Prostate gland (tissue), 2 donors: Measurements from ENCODE around the gene CFAP20. TPM values are rescaled to one million over a fixed set of nuclear protein-coding genes. Genes with fewer than 3 reads are reported as not detected.

ENCODE experiments used
- DNase-seq: peaks from one replicate; pipeline ENCODE4 v3.0.0-alpha.2; 2019; ENCODE audit warnings: low spot score
- H3K27ac ChIP-seq, 2 donors: fragments of 200-600 bp; sonication (generic); 2 replicates each; pipeline ENCODE4 v1.5.1; 2017 to 2019
- H3K27me3 ChIP-seq: fragments of 200-600 bp; sonication (generic); replicated peaks from 2 replicates; pipeline ENCODE4 v1.5.1; 2019; ENCODE audit not compliant: insufficient read depth
- H3K36me3 ChIP-seq, 2 donors: fragments of 200-600 bp; sonication (generic); 1 replicate in 1 of 2; 2 replicates in 1 of 2; pipeline versions ENCODE4 v1.5.1 to v1.8.1; 2017 to 2019
- H3K4me1 ChIP-seq: fragments of 200-600 bp; sonication (generic); replicated peaks from 2 replicates; pipeline ENCODE4 v1.5.1; 2019
- H3K4me3 ChIP-seq, 2 donors: fragments of 200-600 bp; sonication (generic); 2 replicates each; pipeline ENCODE4 v1.5.1; 2017 to 2019
- H3K9me3 ChIP-seq: fragments of 200-600 bp; sonication (generic); 2 replicates; pipeline ENCODE4 v1.5.1; 2017
- CTCF ChIP-seq, 4 experiments: fragments of 200-600 bp in 2 of 4; fragments of 450-650 bp in 2 of 4; sonication (generic) in 2 of 4; IDR thresholded peaks; 1 replicate in 3 of 4; 2 replicates in 1 of 4; pipeline ENCODE4 v1.5.1; 2016 to 2019; ENCODE audit warnings: antibody characterized with exemption in 4 of 4, mild to moderate bottlenecking in 2 of 4, moderate library complexity in 2 of 4
- POLR2A ChIP-seq: fragments of 450-650 bp; IDR thresholded peaks from one replicate; pipeline ENCODE4 v1.6.1; 2016; ENCODE audit warnings: antibody characterized with exemption, mild to moderate bottlenecking
- POLR2AphosphoS5 ChIP-seq: sonication (generic); formaldehyde crosslinking; IDR thresholded peaks from one replicate; pipeline ENCODE4 v1.6.1; 2017; ENCODE audit warnings: antibody characterized with exemption
- WGBS: methylation state at CpG from one replicate; pipeline ENCODE4 v1.1.5; 2018; 5-methylcytosine and 5-hydroxymethylcytosine counted together
- intact Hi-C: fragments of 100-400 bp; cut with DNase I; formaldehyde crosslinking; loops from one replicate; pipeline ENCODE4 v1.14.2; 2022
- total RNA-seq, 2 donors: library from RNA; depleted of rRNA; stranded (reverse); fragments of >200 nt; gene quantifications; one replicate each; pipeline ENCODE4 v1.1.0, GENCODE V29; 2016

Gene CFAP20
- total RNA-seq, 2 donors from 2014 or later, result 27.2 to 77.7 TPM

GRCh38 chr16:58109881-58110280, 19.3 kb downstream of the CFAP20 start:
- no peaks in the 10 kb centered on the region for H3K9me3 ChIP-seq
- peaks cover 0 to 14% of the 10 kb centered on the region in 2 donors for H3K36me3 ChIP-seq
- TF ChIP-seq POLR2AphosphoS5, result no peak
- no peak for TF ChIP-seq POLR2A
- TF ChIP-seq CTCF (IDR thresholded peaks at IDR 0.05), result no peak
- no peak overlapping the region for H3K27ac ChIP-seq
- intact Hi-C loops, result no loop called here
- H3K4me3 ChIP-seq, result no peak overlapping the region
- DNase-seq, result no peak
- H3K4me1 ChIP-seq, result no peaks in the 10 kb centered on the region
- no peaks in the 10 kb centered on the region for H3K27me3 ChIP-seq
- 85% methylated on average over 2 of the region's 2 CpGs for WGBS

GRCh38 chr16:58109330-58109729, 19.9 kb downstream of the CFAP20 start:
- WGBS, result 93% methylated on average over 8 of the region's 8 CpGs
- TF ChIP-seq CTCF (IDR thresholded peaks at IDR 0.05) (no peak), POLR2AphosphoS5 (no peak), POLR2A (no peak)
- Histone ChIP-seq H3K27ac (no peak overlapping the region), H3K4me3 (no peak overlapping the region), H3K9me3 (no peaks in the 10 kb centered on the region), H3K27me3 (no peaks in the 10 kb centered on the region), H3K4me1 (no peaks in the 10 kb centered on the region), H3K36me3 (peaks cover 0 to 9% of the 10 kb centered on the region in 2 donors)
- intact Hi-C loops, result no loop called here
- no peak for DNase-seq

GRCh38 chr16:58107709-58108108, 21.5 kb downstream of the CFAP20 start:
- no peaks in the 10 kb centered on the region for H3K36me3 ChIP-seq
- 93% methylated on average over 2 of the region's 2 CpGs for WGBS
- no peak for DNase-seq
- H3K4me3 ChIP-seq, result no peak overlapping the region
- no peak for TF ChIP-seq CTCF (IDR thresholded peaks at IDR 0.05)
- TF ChIP-seq POLR2AphosphoS5, result no peak
- no peak for TF ChIP-seq POLR2A
- intact Hi-C loops, result no loop called here
- no peaks in the 10 kb centered on the region for H3K4me1 ChIP-seq
- H3K9me3 ChIP-seq, result no peaks in the 10 kb centered on the region
- H3K27ac ChIP-seq, result no peak overlapping the region
- no peaks in the 10 kb centered on the region for H3K27me3 ChIP-seq

GRCh38 chr16:58107228-58107627, 22.0 kb downstream of the CFAP20 start:
- intact Hi-C loops, result no loop called here
- Histone ChIP-seq H3K36me3 (no peaks in the 10 kb centered on the region), H3K27ac (no peak overlapping the region), H3K4me3 (no peak overlapping the region), H3K9me3 (no peaks in the 10 kb centered on the region), H3K27me3 (no peaks in the 10 kb centered on the region), H3K4me1 (no peaks in the 10 kb centered on the region)
- WGBS, result 53% methylated on average over 2 of the region's 2 CpGs
- no peak for DNase-seq
- TF ChIP-seq POLR2A, result no peak
- no peak for TF ChIP-seq CTCF (IDR thresholded peaks at IDR 0.05)
- no peak for TF ChIP-seq POLR2AphosphoS5

GRCh38 chr16:58105631-58106030, 23.6 kb downstream of the CFAP20 start:
- intact Hi-C loops, result no loop called here
- no peaks in the 10 kb centered on the region for H3K9me3 ChIP-seq
- H3K4me1 ChIP-seq, result no peaks in the 10 kb centered on the region
- H3K27me3 ChIP-seq, result no peaks in the 10 kb centered on the region
- no peak overlapping the region for H3K27ac ChIP-seq
- DNase-seq, result no peak
- no peak overlapping the region for H3K4me3 ChIP-seq
- no peaks in the 10 kb centered on the region for H3K36me3 ChIP-seq
- no peak for TF ChIP-seq CTCF (IDR thresholded peaks at IDR 0.05)
- no peak for TF ChIP-seq POLR2AphosphoS5
- no peak for TF ChIP-seq POLR2A
- 0% methylated on average over 1 of the region's 1 CpG for WGBS
